ENCODE results near the gene RFNG.

GRCh38 chr17:82037092-82037888, 14.3 kb downstream of the RFNG start, which contains the start of gene DCXR:
- TF ChIP-seq FOXP2 (optimal IDR thresholded peaks at IDR 0.05; ENCODE audit: control extremely low read depth, extremely low read length, insufficient read depth) (no peak), POLR2AphosphoS5 (IDR thresholded peaks at IDR 0.05; ENCODE audit: borderline replicate concordance, low read depth, low read length) (peak; percentile 93), EZH2 (IDR thresholded peaks at IDR 0.05) (no peak)

Measured in SK-N-MC (cell line).